MM.1S (cell line): ENCODE measurements around the gene NOBOX.
"Not testable (repeated sequence)": the region's sequence is repeated elsewhere in the genome, so short reads cannot be mapped to it uniquely, and the experiment has no call there.

Source experiments
- CTCF ChIP-seq: fragments of 300-600 bp; sonication (generic); IDR thresholded peaks from 2 replicates; pipeline ENCODE4 v1.5.1; 2016; ENCODE audit warnings: antibody characterized with exemption, low read length, mixed read lengths
- EZH2 ChIP-seq: fragments of 300-600 bp; sonication (generic); optimal IDR thresholded peaks from 2 replicates; pipeline ENCODE3; 2017; ENCODE audit warnings: low read depth, mild to moderate bottlenecking, antibody characterized with exemption, low read length, mixed read lengths
- EZH2phosphoT487 ChIP-seq: fragments of 300-600 bp; sonication (generic); IDR thresholded peaks from 2 replicates; pipeline ENCODE4 v1.6.1; 2018; ENCODE audit warnings: antibody characterized with exemption, low read length

GRCh38 chr7:144369221-144369620 is 34.3 kb downstream of the NOBOX start:
- TF ChIP-seq CTCF, EZH2, EZH2phosphoT487: not testable (repeated sequence)
